Fibroblast of skin of left quadriceps (primary cell): ENCODE measurements around the gene ADAMTSL1.
A peak's percentile ranks its signal among the peaks of the same experiment; 100 is the strongest.

Source experiments
- DNase-seq, 2 experiments: peaks; one replicate each; pipeline ENCODE4 v3.0.0-alpha.2; 2013; ENCODE audit warnings: low read depth in 2 of 2

ADAMTSL1 gene

DNA sequence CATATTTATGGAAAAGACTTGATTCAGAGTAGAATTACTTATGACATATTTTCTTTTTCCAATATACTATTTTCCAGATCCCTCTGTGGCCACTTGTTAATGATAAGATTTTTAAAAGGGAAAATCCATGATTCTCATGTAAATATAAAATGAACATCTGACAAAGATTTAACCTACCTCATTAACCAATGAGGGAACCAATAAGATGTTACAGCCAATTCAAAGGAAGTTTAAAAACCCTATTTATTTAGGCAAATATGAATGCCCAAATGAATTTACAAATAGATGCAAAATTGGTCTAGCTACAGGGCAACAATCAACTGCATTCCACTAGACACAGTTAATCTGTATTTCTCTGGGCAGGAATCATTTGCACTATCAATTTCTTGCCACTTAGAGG lies 226.8 kb downstream of the ADAMTSL1 start:
- no peak for DNase-seq

DNA sequence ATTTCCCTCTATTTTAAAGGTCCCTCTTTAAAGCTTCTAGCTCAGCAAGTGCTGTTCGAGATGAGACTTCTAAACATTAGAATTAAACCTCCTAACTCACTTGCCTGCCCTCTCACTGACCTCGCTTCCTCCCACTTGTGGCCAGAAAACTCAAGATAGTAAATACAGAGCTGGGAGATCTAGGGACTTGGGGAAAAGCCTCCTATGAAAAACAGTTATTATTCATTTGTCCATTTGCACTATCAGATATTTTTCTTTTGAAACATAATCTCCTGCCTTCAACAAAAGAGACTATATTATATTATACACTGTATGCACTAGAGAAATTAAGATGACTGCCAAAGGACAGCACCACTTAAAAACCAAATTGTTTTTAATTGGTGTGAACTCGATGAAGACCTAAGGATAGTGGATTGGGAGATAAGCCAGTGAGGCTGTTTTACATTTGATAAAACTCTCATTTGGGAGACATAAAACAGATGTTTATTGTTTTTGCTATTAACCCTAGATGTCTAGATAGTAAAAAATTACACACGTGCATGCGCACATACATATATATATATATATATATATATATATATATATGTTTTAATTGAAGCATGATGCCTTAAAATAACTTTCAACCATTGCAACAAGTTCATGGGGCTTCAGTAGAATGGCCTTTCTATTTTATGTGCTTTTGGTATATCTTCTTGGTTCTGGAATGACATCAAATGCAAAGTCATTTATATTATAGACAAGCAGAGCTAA lies 229.4 kb downstream of the ADAMTSL1 start:
- DNase-seq: no peak

DNA sequence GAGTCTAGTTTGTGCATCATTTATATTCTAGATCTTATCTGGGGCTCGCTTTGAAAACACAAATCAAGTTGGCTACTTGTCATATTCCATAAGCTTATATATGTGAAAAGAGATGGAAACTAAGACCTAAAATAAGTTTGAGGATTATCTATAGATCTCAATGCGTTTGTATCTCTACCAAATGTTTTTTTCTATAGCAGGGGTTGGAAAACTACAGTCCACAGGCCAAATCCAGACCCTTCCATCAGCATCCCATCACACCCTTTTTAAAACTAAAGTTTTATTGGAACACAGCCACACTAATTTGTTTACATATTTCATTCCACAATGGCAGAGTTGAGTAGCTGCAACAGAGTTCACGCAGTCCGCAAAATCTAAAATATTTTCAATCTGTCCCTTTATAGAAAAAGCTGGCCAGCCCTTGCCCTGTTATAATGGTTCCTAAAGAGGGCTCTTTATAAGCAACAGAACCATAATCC lies 230.0 kb downstream of the ADAMTSL1 start:
- no peak for DNase-seq

DNA sequence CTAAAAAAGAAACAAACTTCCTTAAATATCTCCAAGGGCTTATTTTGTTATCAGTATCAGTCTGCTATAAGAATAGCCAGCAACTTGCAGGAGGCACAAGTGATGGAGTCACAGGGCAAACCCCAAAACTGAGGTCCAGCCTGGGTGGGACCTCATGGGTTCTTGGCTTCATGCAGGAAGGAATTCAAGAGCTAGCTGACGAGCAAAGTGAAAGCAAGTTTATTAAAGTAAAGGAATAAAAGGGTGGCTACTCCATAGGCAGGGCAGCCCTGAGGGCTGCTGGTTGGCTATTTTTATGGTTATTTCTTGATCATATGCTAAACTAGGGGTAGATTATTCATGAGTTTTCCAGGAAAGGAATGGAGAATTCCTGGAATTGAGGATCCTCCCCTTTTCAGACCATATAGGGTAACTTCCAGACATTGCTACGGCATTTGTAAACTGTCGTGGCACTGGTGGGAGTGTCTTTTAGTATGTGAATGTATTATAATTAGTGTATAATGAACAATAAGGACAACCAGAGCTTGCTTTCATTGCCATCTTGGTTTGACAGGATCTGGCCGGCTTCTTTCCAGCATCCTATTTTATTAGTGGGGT lies 231.9 kb downstream of the ADAMTSL1 start:
- DNase-seq: peak; percentile 50 to 52

DNA sequence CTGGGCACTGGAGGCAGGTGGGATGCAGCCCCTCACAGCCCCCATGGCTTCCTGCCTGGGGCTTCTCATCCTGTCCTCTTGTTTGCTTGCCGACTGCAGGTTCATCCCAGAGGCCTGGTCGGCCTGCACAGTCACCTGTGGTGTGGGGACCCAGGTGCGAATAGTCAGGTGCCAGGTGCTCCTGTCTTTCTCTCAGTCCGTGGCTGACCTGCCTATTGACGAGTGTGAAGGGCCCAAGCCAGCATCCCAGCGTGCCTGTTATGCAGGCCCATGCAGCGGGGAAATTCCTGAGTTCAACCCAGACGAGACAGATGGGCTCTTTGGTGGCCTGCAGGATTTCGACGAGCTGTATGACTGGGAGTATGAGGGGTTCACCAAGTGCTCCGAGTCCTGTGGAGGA lies 232.7 kb downstream of the ADAMTSL1 start:
- DNase-seq: no peak

DNA sequence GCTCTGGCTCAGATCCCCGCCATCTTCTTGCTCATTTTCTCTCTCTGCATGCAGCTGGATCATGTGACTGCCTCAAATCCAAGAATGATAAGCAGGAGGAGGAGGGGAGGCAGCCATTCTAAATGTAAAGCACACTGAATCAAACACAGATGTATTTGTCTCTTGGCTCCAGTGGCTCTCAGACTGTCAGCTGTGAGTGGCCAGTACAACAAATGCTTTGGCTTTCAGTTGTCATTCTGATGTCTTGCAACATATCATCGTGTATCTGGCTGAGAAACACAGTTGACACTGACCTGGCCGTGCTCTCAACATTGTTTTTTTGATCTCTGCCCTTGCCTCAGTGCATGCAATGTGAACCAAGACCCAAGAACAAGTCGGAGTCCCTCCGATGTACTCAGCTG lies 233.1 kb downstream of the ADAMTSL1 start:
- DNase-seq: peak; percentile 44 to 58

DNA sequence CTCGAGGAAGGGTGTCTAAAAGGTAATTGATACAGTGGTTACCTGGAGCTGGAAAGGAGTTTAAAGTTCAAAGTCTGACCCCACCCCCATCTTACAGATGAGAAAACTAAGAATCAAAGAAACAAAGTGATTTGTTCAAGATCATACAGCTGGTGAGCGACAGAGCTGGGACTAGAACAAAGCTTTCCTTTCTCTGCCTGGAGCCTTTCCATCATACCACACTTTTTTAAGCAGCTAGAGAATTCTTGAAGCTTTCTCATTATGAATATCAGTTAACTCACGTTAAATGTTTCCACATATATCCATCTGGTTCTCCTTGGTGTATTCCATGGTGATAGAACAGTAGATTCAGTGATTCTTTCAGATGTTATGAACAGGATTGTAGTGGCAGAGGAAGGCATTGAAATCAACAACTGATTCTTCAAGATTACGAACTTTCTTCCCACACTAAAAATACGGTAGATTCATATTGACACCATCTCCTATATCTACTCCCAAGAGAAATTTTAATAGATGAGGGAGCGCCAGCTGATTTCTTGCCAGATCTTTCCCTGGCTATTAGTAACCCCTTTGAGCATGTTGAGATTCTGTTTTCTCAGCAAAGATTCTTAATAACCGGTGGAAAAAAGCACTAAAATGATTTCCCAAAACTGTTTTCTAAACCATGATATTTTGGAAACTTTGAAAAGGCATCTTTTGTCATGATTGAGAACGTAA lies 233.7 kb downstream of the ADAMTSL1 start:
- DNase-seq: no peak

DNA sequence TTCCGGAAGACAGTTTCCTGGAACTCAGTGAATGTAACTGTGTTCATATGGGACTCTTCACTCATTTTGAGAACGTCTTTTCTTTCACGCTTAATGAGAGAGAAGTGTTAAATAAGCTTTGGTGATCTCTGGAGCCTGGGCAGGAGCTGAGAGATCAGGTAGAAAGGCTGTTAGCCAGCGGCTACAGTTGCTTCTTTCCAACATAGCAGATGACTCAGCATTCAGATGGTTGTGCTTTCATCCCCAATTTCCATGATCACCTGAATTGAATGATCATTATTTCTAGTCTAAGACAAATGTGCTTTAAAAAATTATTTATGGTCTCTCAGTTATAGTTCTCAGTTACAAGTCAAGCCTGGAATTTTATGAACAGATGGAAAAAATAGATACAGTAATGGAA lies 234.5 kb downstream of the ADAMTSL1 start:
- DNase-seq: no peak

DNA sequence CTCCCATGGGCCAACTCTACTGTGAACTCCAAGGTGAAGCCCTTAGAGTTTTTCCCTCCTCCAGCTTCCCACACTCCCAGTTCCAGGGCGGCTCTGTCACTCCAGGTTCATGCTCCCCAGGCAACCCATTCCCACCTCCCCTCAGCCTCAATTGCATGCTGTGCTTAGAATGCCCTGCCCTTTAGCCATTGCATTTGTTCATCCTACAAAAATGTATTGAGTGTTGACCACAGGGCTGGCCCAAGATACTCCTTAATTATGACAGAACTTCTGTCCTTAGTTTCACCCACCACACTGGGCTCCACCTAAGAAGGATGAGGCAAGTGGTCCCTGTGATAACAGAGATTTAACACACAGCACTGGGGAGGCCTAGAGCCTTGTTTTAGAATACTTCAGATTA lies 236.1 kb downstream of the ADAMTSL1 start:
- no peak for DNase-seq

DNA sequence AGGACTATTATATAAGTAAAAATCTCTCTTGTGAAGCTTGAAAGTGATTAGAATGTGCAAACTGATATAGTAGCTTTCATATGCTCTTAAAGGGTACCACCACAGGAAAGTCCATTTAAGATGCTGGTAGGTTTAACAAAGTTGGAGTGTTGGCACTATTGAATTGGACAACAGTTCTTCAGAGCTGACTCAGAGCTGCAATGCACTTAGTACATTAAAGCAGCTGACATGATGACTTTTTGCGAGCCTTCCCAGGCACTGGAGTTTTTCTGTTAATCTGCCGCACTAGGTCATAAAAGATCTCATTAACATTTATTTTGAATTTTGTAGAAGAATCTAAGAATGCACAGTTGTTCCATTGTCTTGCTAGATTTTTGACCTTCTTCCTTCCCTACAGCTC lies 243.8 kb downstream of the ADAMTSL1 start:
- DNase-seq: no peak

DNA sequence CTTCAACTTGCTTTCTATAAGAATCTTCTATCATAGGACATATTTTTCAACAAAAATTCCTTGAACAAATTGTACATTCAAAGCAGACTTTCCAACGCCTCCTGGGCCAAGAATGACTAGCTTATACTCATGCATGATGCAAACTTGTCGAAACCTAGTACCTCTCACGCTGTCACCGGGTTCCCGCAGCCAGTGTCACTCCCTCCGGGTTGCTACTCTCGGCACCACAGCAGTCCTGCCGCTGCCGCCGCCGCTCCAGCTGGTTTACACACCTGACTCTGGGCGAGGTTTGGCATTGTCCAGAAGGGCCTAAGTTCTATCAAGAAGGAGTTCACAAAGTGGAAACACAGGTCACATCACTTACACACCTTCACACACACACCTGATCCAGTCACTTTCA lies 244.4 kb downstream of the ADAMTSL1 start:
- DNase-seq: no peak

DNA sequence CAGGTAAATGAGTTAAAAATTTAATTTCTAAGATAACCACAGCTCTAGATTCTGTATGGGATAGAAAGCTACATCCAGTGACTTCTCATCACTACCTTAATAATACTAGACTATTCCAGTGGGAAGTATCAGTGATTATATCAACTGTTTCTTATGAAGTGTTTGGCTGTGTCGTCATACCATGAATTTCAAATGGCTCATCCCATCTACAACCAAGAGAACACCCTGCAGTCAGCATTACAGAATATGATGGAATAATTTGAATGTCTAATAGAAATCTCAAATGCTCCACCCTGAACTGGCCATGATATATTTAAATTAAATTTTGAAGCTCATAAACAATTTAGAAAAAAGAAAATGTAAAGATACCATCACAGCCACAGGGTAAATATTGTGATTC lies 245.0 kb downstream of the ADAMTSL1 start:
- no peak for DNase-seq

DNA sequence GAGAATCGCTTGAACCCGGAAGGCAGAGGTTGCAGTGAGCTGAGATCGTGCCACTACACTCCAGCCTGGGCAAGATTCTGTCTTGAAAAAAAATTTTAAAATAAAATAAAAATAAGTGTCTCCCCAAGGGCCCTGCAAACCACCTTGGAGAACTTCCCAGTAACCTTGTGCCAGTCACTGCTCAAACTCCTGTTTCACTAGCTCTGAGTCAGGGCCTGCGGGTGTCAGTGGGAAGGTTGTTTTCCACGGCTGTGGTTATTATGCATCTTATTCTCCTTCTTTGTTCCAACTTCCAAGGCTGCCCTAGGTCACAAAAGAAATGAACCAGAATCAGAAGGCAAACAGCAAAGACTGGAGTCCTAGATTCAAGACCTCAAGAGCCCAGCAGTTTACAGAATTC lies 246.7 kb downstream of the ADAMTSL1 start:
- DNase-seq: no peak

DNA sequence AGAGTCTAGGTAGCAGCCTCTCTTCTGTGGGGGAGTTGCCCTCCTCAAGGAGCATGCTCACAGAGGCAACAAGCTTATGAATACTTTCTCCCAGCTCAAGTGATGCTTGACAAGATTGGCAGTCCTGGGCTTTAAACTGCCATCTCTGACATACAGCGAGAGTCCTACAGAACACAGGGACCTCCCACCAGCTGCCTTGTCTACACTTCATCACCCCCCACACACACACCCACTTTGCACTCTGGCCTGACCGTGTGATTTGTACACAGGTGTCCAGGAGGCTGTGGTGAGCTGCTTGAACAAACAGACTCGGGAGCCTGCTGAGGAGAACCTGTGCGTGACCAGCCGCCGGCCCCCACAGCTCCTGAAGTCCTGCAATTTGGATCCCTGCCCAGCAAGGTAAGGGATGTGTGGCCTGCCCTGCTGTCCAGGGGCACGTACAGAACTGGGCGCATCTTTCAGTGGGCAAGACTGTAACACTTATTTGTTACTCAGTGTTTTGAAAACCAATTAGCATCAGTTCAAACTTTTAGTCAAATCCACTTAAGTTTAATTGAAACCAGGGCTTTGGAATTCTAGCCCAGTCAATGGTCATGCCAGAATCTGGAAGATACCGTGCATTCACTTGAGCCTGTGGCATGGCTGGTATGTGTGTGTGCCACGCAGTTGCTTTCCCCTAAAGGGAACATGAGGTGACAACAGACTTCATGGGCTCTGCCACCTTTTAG lies 247.5 kb downstream of the ADAMTSL1 start:
- no peak for DNase-seq

DNA sequence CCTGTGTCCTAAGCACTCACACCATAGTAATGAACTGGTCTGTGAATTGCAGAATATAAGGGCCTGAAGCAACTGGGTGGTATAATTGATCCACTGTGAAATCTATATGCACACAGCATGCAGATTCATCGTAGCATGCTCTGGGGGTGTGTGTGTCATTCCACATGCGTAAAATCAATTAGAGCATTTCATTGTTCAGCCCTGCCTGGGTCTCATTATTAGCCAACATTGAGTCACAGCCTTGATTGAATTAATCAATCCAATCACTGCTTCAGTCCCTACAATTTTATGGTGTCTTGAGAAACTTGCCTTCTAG lies 248.0 kb downstream of the ADAMTSL1 start:
- DNase-seq: no peak

DNA sequence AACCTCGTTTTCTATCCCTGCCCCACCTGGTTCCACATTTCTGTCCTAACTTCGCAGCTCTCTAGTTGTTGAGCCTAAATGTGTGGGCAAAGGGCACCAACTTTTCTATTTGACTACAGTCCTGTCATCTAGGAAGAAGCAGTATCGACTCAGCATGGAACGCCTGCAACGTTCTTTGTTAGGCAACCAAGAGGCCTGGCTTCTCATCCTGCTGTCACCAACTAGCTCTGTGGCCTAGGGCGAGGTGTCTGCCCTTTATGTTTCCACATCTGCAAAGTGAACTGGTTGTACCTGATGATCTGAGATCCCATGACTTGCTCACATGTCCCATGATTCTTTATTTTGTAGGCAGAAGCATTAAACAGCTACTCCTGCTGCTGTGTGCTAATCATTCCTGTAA lies 248.9 kb downstream of the ADAMTSL1 start:
- DNase-seq: no peak

DNA sequence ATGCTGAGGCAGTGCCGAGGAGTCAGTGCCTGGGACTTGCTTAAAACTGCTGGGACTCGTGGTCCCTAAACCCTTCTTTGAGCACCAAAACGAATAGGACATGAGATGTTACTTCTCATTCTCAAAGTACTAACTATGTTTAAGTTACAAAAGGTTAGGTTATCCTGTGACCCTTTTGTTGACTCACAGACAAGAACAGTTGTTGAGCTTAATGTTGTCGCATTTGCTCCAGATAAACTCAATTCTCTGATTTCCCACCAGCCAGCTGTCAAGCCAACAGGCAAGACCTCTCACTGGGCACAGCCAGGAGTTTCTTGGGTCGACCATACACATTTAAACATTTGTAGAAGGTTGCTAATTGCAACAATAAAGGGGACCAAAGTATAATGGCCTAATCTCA lies 249.4 kb downstream of the ADAMTSL1 start:
- no peak for DNase-seq

DNA sequence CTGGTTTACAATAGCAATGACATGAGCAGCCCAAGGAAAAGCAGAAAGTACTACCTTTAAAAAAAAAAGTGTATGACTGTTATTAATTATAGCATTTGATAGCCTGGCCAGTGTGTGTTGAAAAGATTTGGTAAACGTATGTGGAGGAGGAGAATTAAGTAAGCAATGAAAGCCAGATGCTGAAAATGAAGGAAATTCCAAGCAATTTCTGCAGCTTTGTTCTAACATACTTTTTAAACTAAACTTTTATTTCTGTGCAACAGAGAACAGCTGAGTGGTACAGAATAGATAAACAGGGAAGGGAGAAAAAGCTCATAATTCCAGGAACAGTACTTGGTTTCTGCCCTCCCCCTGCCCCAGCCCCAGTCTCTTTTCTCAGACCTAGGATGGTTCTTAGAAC lies 252.6 kb downstream of the ADAMTSL1 start:
- peak; percentile 89 to 90 for DNase-seq

DNA sequence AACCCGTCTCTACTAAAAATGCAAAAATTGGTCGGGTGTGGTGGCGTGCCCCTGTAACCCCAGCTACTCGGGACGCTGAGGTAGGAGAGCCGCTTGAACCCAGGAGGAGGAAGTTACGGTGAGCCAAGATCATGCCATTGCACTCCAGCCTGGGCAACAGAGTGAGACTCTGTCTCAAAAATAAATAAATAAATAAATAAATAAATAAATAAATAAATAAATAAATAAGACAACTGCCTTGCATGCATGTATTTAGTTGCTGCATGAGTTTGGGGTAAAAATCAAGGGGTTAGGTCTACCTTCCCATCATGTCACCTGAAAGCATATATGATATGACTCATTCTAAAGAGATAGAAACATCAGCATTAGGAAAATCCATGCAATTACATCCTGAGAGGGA lies 254.0 kb downstream of the ADAMTSL1 start:
- DNase-seq: no peak

DNA sequence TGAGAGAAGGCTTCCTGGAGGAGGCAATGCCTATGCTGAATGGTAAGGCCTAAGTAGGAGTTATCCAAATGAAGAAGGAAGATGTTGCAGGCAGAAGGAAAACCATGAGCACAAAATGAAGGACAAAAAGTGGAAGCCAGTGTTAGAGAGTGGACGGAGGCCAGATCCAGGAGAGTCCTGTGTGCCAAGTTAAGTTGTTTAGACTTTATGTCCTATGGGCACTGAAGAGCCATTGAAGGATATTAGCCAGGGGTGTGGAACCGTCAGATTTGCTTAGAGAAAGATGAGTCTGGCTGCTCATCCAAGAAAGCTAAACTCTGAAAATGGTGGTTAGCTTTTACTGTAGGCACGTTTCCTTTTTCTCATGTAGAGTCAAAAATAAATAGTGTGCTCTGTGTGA lies 254.7 kb downstream of the ADAMTSL1 start:
- no peak for DNase-seq

DNA sequence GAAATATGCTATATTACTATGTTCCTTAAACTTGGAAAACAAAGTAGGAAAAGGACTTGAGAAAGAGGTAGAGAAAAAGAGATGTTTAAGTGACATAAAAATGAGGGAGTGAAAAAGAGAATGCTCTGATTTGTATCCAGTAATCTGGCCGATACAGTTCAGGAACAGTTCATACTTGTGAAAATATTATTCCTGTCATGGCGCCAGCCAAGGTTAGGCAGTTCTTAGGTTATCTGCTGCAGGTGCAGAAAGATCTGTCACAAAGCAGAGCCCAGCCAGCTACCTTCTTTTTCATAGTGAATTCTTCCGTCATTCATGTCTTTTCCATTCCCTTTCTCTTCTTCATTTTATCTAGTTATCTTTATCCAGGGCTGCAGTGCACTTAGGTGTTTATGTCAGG lies 256.3 kb downstream of the ADAMTSL1 start:
- no peak for DNase-seq

DNA sequence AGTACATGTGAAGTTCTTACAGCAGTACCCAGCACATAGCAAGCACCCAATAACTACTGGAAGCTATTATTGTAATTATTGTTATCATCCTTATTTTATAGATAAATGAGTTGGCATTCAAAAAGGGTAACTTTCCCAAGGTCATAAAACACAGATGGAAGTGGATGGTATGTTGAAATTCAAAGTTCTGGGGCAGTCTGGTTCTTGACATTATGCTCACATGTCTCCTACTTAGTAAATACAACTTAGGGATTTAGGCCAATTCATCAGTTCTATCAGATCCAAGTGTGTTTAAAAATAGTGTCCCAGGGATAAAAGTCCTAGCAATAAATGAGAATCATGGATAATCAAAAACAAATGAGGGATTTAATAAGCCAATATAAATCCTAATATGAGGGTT lies 265.2 kb downstream of the ADAMTSL1 start:
- DNase-seq: no peak
